H9 (cell line): Measurements from ENCODE around the gene CCDC137. TPM values are rescaled to one million over a fixed set of nuclear protein-coding genes. Genes with fewer than 3 reads are reported as not detected.

Experiments used
- DNase-seq: peaks from one replicate; pipeline ENCODE4 v3.0.0-alpha.2; 2017
- H2AFZ ChIP-seq: one replicate; pipeline ENCODE4 v1.6.1; 2013; ENCODE audit warnings: mild to moderate bottlenecking, low read length, control low read depth, moderate library complexity
- H2AK5ac ChIP-seq: 2 replicates; pipeline ENCODE4 v1.6.1; 2013; ENCODE audit warnings: low read length, control low read depth, mixed read lengths; ENCODE audit not compliant: insufficient read length
- H2BK120ac ChIP-seq: one replicate; pipeline ENCODE4 v1.6.1; 2013; ENCODE audit warnings: low read depth, mild to moderate bottlenecking, low read length, control low read depth, inconsistent platforms; ENCODE audit not compliant: poor library complexity, severe bottlenecking
- H2BK12ac ChIP-seq: 2 replicates; pipeline ENCODE4 v1.6.1; 2013; ENCODE audit warnings: low read length, control low read depth, mixed read lengths, low read depth; ENCODE audit not compliant: insufficient read length
- H2BK15ac ChIP-seq: 2 replicates; pipeline ENCODE4 v1.6.1; 2013; ENCODE audit warnings: low read depth, low read length, control low read depth
- H2BK20ac ChIP-seq: one replicate; pipeline ENCODE4 v1.6.1; 2013; ENCODE audit warnings: low read depth, mild to moderate bottlenecking, low read length, control low read depth, inconsistent platforms; ENCODE audit not compliant: poor library complexity, severe bottlenecking
- H2BK5ac ChIP-seq: 2 replicates; pipeline ENCODE4 v1.6.1; 2013; ENCODE audit warnings: low read length, control low read depth, mixed read lengths; ENCODE audit not compliant: insufficient read length
- H3K14ac ChIP-seq: 2 replicates; pipeline ENCODE4 v1.6.1; 2013; ENCODE audit warnings: low read length, control low read depth; ENCODE audit not compliant: insufficient read depth
- H3K18ac ChIP-seq: 2 replicates; pipeline ENCODE4 v1.6.1; 2013; ENCODE audit warnings: low read depth, mild to moderate bottlenecking, mixed read lengths, low read length, control low read depth; ENCODE audit not compliant: insufficient read length
- H3K23ac ChIP-seq: 2 replicates; pipeline ENCODE4 v1.6.1; 2013; ENCODE audit warnings: low read length, control low read depth, mixed read lengths, low read depth; ENCODE audit not compliant: insufficient read length
- H3K23me2 ChIP-seq: 2 replicates; pipeline ENCODE4 v1.6.1; 2013; ENCODE audit warnings: low read depth, mild to moderate bottlenecking, mixed read lengths, low read length, control low read depth; ENCODE audit not compliant: insufficient read length, poor library complexity, severe bottlenecking
- H3K27ac ChIP-seq: 2 replicates; pipeline ENCODE4 v1.5.1; 2013; ENCODE audit warnings: low read length, control low read depth, mixed read lengths, low read depth; ENCODE audit not compliant: insufficient read length
- H3K27me3 ChIP-seq: 2 replicates; pipeline ENCODE4 v1.6.1; 2013; ENCODE audit warnings: low read length, control low read depth, inconsistent platforms; ENCODE audit not compliant: insufficient read depth
- H3K4ac ChIP-seq: 2 replicates; pipeline ENCODE4 v1.6.1; 2013; ENCODE audit warnings: low read depth, mild to moderate bottlenecking, control low read depth, inconsistent platforms, low read length, moderate library complexity
- H3K4me1 ChIP-seq: 2 replicates; pipeline ENCODE4 v1.6.1; 2013; ENCODE audit warnings: low read length, control low read depth, inconsistent platforms; ENCODE audit not compliant: insufficient read depth
- H3K4me2 ChIP-seq: 2 replicates; pipeline ENCODE4 v1.6.1; 2013; ENCODE audit warnings: low read length, control low read depth, mixed read lengths; ENCODE audit not compliant: insufficient read length, insufficient read depth
- H3K56ac ChIP-seq: 2 replicates; pipeline ENCODE4 v1.6.1; 2013; ENCODE audit warnings: low read depth, mild to moderate bottlenecking, mixed read lengths, low read length, control low read depth; ENCODE audit not compliant: insufficient read length
- H3K79me1 ChIP-seq: 2 replicates; pipeline ENCODE4 v1.6.1; 2013; ENCODE audit warnings: low read depth, mild to moderate bottlenecking, moderate library complexity, low read length, control low read depth, inconsistent platforms; ENCODE audit not compliant: insufficient read depth, poor library complexity, severe bottlenecking
- H3K79me2 ChIP-seq: 2 replicates; pipeline ENCODE4 v1.6.1; 2013; ENCODE audit warnings: low read length, control low read depth, inconsistent platforms; ENCODE audit not compliant: insufficient read depth
- H3K9ac ChIP-seq: 2 replicates; pipeline ENCODE4 v1.6.1; 2013; ENCODE audit warnings: low read length, control low read depth, mixed read lengths; ENCODE audit not compliant: insufficient read length; ENCODE audit errors: extremely low read depth
- H3K9me3 ChIP-seq: one replicate; pipeline ENCODE4 v1.6.1; 2013; ENCODE audit warnings: low read depth, low read length, inconsistent platforms; ENCODE audit not compliant: control insufficient read depth
- H3T11ph ChIP-seq: one replicate; pipeline ENCODE4 v1.6.1; 2013; ENCODE audit warnings: mild to moderate bottlenecking, low read length, control low read depth, inconsistent platforms
- H4K20me1 ChIP-seq: one replicate; pipeline ENCODE4 v1.6.1; 2013; ENCODE audit not compliant: control insufficient read depth, insufficient read length, insufficient read depth
- H4K5ac ChIP-seq: 2 replicates; pipeline ENCODE4 v1.6.1; 2013; ENCODE audit warnings: low read depth, mild to moderate bottlenecking, mixed read lengths, low read length, control low read depth; ENCODE audit not compliant: insufficient read length
- H4K8ac ChIP-seq: replicated peaks from 2 replicates; pipeline ENCODE4 v1.6.1; 2013; ENCODE audit warnings: low read length, control low read depth, mixed read lengths, low read depth; ENCODE audit not compliant: insufficient read length
- H4K91ac ChIP-seq: 2 replicates; pipeline ENCODE4 v1.6.1; 2013; ENCODE audit warnings: low read depth, mild to moderate bottlenecking, moderate library complexity, mixed read lengths, low read length, control low read depth; ENCODE audit not compliant: insufficient read length
- H3K27ac Mint-ChIP-seq, 3 experiments: 2 replicates in 2 of 3; 3 replicates in 1 of 3; pipeline ENCODE4 v1.8.0; 2020 to 2021; ENCODE audit warnings: mixed read lengths in 3 of 3, mild to moderate bottlenecking in 1 of 3, moderate library complexity in 1 of 3
- H3K27me3 Mint-ChIP-seq: 2 replicates; pipeline ENCODE4 v1.8.0; 2021; ENCODE audit warnings: low read depth, mild to moderate bottlenecking, moderate library complexity, mixed read lengths
- H3K36me3 Mint-ChIP-seq, 3 experiments: 2 replicates in 2 of 3; 3 replicates in 1 of 3; pipeline ENCODE4 v1.8.0; 2020 to 2021; ENCODE audit warnings: low read depth in 3 of 3, mixed read lengths in 3 of 3; ENCODE audit not compliant: insufficient read depth in 1 of 3
- H3K4me1 Mint-ChIP-seq, 2 experiments: 2 replicates each; pipeline ENCODE4 v1.8.0; 2020; ENCODE audit warnings: mixed read lengths in 2 of 2
- H3K4me3 Mint-ChIP-seq, 2 experiments: 2 replicates in 1 of 2; 3 replicates in 1 of 2; pipeline ENCODE4 v1.8.0; 2020 to 2021; ENCODE audit warnings: mild to moderate bottlenecking in 2 of 2, mixed read lengths in 2 of 2, moderate library complexity in 1 of 2
- H3K9me3 Mint-ChIP-seq, 2 experiments: 2 replicates in 1 of 2; 3 replicates in 1 of 2; pipeline ENCODE4 v1.8.0; 2020; ENCODE audit warnings: mild to moderate bottlenecking in 2 of 2, mixed read lengths in 2 of 2, moderate library complexity in 1 of 2
- CTCF ChIP-seq: fragments of 200-600 bp; sonication (generic); conservative IDR thresholded peaks from 3 replicates; pipeline ENCODE4 v1.8.0; 2021; ENCODE audit warnings: antibody characterized with exemption, mild to moderate bottlenecking
- WGBS: extraction: QIAGEN DNeasy Blood & Tissue Kit; methylation state at CpG from one replicate; pipeline ENCODE4 v1.1.7; 2013; ENCODE audit warnings: missing lambda C conversion rate, low lambda C conversion rate, mixed read lengths; ENCODE audit not compliant: insufficient read length; ENCODE audit errors: extremely low coverage; 5-methylcytosine and 5-hydroxymethylcytosine counted together
- microRNA-seq: library from miRNA; unstranded; fragments of <30 nt; microRNA quantifications from one replicate; pipeline ENCODE4, GENCODE V29; 2020; ENCODE audit warnings: borderline microRNAs expressed
- total RNA-seq: library from RNA; stranded (reverse); gene quantifications from 2 replicates; pipeline ENCODE4 v1.2.1, GENCODE V29; 2021

CCDC137 gene
- total RNA-seq, 1 experiment from 2014 or later = 60.8 TPM

GRCh38 chr17:81722184-81723120, 55.9 kb downstream of the CCDC137 start:
- Mint-ChIP-seq H3K27ac (peak overlapping the region in 1 of 3 experiments; percentile 63; a peak in 1 of 7 replicates), H3K9me3 (no peaks in the 10 kb centered on the region), H3K27me3 (peaks cover 4% of the 10 kb centered on the region), H3K36me3 (peaks cover 2 to 15% (median 14%) of the 10 kb centered on the region in 3 experiments), H3K4me1 (peaks cover 8 to 15% of the 10 kb centered on the region in 2 experiments; a peak in 3 of 4 replicates), H3K4me3 (no peak overlapping the region)
- H2AK5ac ChIP-seq = no peak overlapping the region
- no peak overlapping the region for H3K4me2 ChIP-seq
- no peak overlapping the region for H2BK12ac ChIP-seq
- no peak overlapping the region for H2BK20ac ChIP-seq
- no peak overlapping the region for H4K91ac ChIP-seq
- no peak overlapping the region for H3K56ac ChIP-seq
- peak overlapping the region; percentile 73 for H3K18ac ChIP-seq
- H3K4me1 ChIP-seq = no peaks in the 10 kb centered on the region
- no peaks in the 10 kb centered on the region for H4K20me1 ChIP-seq
- peak overlapping the region; percentile 36 for H3K14ac ChIP-seq
- H2BK120ac ChIP-seq = no peak overlapping the region
- no CpG with 5 or more reads among the region's 10 CpGs for WGBS
- no peak for TF ChIP-seq CTCF
- no peaks in the 10 kb centered on the region for H3K9me3 ChIP-seq
- H2BK5ac ChIP-seq = no peak overlapping the region
- no peak overlapping the region for H4K5ac ChIP-seq
- H3K27me3 ChIP-seq = no peaks in the 10 kb centered on the region
- no peak overlapping the region for H2AFZ ChIP-seq
- no peaks in the 10 kb centered on the region for H3K79me1 ChIP-seq
- no peak overlapping the region for H4K8ac ChIP-seq
- H3K9ac ChIP-seq = no peak overlapping the region
- no peak overlapping the region for H2BK15ac ChIP-seq
- H3K23ac ChIP-seq = no peak overlapping the region
- H3K79me2 ChIP-seq = no peaks in the 10 kb centered on the region
- DNase-seq = no peak
- H3T11ph ChIP-seq = no peak overlapping the region
- no peak overlapping the region for H3K27ac ChIP-seq
- H3K4ac ChIP-seq = no peak overlapping the region
- no peaks in the 10 kb centered on the region for H3K23me2 ChIP-seq

Small RNA genes lying within 50 kb of the gene (microRNA-seq; reads per million reads assigned to microRNA genes)
- gene MIR6786 = not detected

Other genes with a start within 250 kb of the CCDC137 start
- 4,136 and 4,160 TPM in 2 replicates for gene ACTG1, start 153.9 kb upstream of the CCDC137 start, total RNA-seq
- gene FSCN2, start 138.4 kb upstream of the CCDC137 start, total RNA-seq = 1.0 and 1.6 TPM in 2 replicates
- 54.0 and 54.8 TPM in 2 replicates for gene FAAP100, start 114.4 kb upstream of the CCDC137 start, total RNA-seq
- 103 and 104 TPM in 2 replicates for gene NPLOC4, start 29.6 kb upstream of the CCDC137 start, total RNA-seq
- gene TSPAN10, start 29.5 kb upstream of the CCDC137 start, total RNA-seq = 1.2 and 1.4 TPM in 2 replicates
- 5.7 TPM in 2 replicates for gene PDE6G, start 10.2 kb upstream of the CCDC137 start, total RNA-seq
- gene OXLD1, start 132 bp upstream of the CCDC137 start, total RNA-seq = 20.2 and 25.0 TPM in 2 replicates
- gene ARL16, start 17.1 kb downstream of the CCDC137 start, total RNA-seq = 55.4 and 58.6 TPM in 2 replicates
- gene HGS, start 17.3 kb downstream of the CCDC137 start, total RNA-seq = 99.3 and 106 TPM in 2 replicates
- 140 and 146 TPM in 2 replicates for gene MRPL12, start 36.6 kb downstream of the CCDC137 start, total RNA-seq
- gene SLC25A10, start 45.5 kb downstream of the CCDC137 start, total RNA-seq = 28.1 and 30.9 TPM in 2 replicates
- 0.24 and 0.26 TPM in 2 replicates for gene GCGR, start 137.4 kb downstream of the CCDC137 start, total RNA-seq
- 117 and 118 TPM in 2 replicates for gene MCRIP1, start 166.6 kb downstream of the CCDC137 start, total RNA-seq
- 0.15 and 0.22 TPM in 2 replicates for gene PPP1R27, start 168.3 kb downstream of the CCDC137 start, total RNA-seq
- 364 and 366 TPM in 2 replicates for gene P4HB, start 193.8 kb downstream of the CCDC137 start, total RNA-seq
- 247 and 255 TPM in 2 replicates for gene ARHGDIA, start 204.6 kb downstream of the CCDC137 start, total RNA-seq
- gene ALYREF, start 224.8 kb downstream of the CCDC137 start, total RNA-seq = 212 and 219 TPM in 2 replicates
- 197 and 208 TPM in 2 replicates for gene ANAPC11, start 225.0 kb downstream of the CCDC137 start, total RNA-seq
- gene NPB, start 235.5 kb downstream of the CCDC137 start, total RNA-seq = 2.1 and 2.4 TPM in 2 replicates
- gene PCYT2, start 244.7 kb downstream of the CCDC137 start, total RNA-seq = 24.5 and 24.9 TPM in 2 replicates